K562 (cell line): ENCODE measurements around the gene DGCR8. TPM values are rescaled to one million over a fixed set of nuclear protein-coding genes. Genes with fewer than 3 reads are reported as not detected.

Experiments
- BRCA1 ChIP-seq, 2 experiments: fragments of 450-650 bp in 1 of 2; sonication (generic) in 1 of 2; formaldehyde crosslinking in 1 of 2; IDR thresholded peaks; 2 replicates each; pipeline versions ENCODE4 v1.5.0 to v1.6.1; 2017 to 2020; ENCODE audit warnings: mild to moderate bottlenecking in 1 of 2, missing genetic modification reagents in 1 of 2
- FOSL1 ChIP-seq: fragments of 200-800 bp; sonication (Bioruptor generic); conservative IDR thresholded peaks from 2 replicates; pipeline ENCODE4 v1.6.1; 2016; ENCODE audit warnings: missing genetic modification characterization, missing compliant biosample characterization
- FOXA3 ChIP-seq, 2 experiments: fragments of 450-650 bp in 1 of 2; sonication (generic) in 1 of 2; formaldehyde crosslinking; IDR thresholded peaks in 1 of 2; conservative IDR thresholded peaks in 1 of 2; 2 replicates each; pipeline versions ENCODE4 v1.4.0 to v1.8.0; 2020 to 2022; ENCODE audit warnings: mild to moderate bottlenecking in 2 of 2, missing genetic modification reagents in 1 of 2
- NEUROD1 ChIP-seq: fragments of 150-350 bp; IDR thresholded peaks from 2 replicates; pipeline ENCODE4 v1.6.1; 2014; ENCODE audit warnings: borderline replicate concordance, low read length, low read depth; ENCODE audit not compliant: partially characterized antibody
- NR2C1 ChIP-seq, 2 experiments: fragments of 450-650 bp; IDR thresholded peaks; 2 replicates each; pipeline ENCODE4 v1.6.1; 2017; ENCODE audit warnings: mild to moderate bottlenecking in 2 of 2, antibody characterized with exemption in 1 of 2, inconsistent platforms in 1 of 2, missing compliant biosample characterization in 1 of 2, missing genetic modification characterization in 1 of 2
- POLR2H ChIP-seq: IDR thresholded peaks from 2 replicates; pipeline ENCODE4 v1.6.1; 2016; ENCODE audit warnings: missing genetic modification characterization, low read depth, mild to moderate bottlenecking, control low read depth, missing compliant biosample characterization, moderate library complexity
- TEAD2 ChIP-seq: fragments of 450-650 bp; IDR thresholded peaks from 2 replicates; pipeline ENCODE4 v1.6.1; 2016; ENCODE audit warnings: missing genetic modification characterization, control low read depth, missing compliant biosample characterization
- YY1 ChIP-seq, 3 experiments: IDR thresholded peaks; 2 replicates each; pipeline ENCODE4 v1.6.1; 2011; ENCODE audit warnings: low read length in 2 of 3, mild to moderate bottlenecking in 2 of 3, moderate library complexity in 2 of 3, borderline replicate concordance in 1 of 3, control low read depth in 1 of 3, low read depth in 1 of 3; ENCODE audit not compliant: insufficient read depth in 3 of 3, insufficient replicate concordance in 2 of 3, control insufficient read depth in 1 of 3, insufficient read length in 1 of 3; ENCODE audit errors: extremely low read depth in 1 of 3
- ZNF740 ChIP-seq, 3 experiments: fragments of 200-800 bp in 1 of 3; sonication (Bioruptor generic) in 1 of 3; sonication (generic) in 1 of 3; formaldehyde crosslinking in 1 of 3; IDR thresholded peaks; 2 replicates each; pipeline versions ENCODE4 v1.6.1 to v1.8.0; 2016 to 2022; ENCODE audit warnings: mild to moderate bottlenecking in 2 of 3, missing compliant biosample characterization in 2 of 3, missing genetic modification characterization in 2 of 3, missing genetic modification reagents in 1 of 3
- polyA plus RNA-seq, 8 experiments: library from polyadenylated mRNA; depleted of rRNA in 4 of 8; stranded (reverse) in 5 of 8; unstranded in 3 of 8; fragments of >200 nt; fragmentation: Nextera tagmentation in 2 of 8; fragmentation: Illumina TruSeq in 1 of 8; extraction: Ambion mirVana in 2 of 8; extraction: Trizol in 1 of 8; gene quantifications; 2 replicates each; pipeline versions ENCODE4 v1.2.1 to v1.2.3, GENCODE V29; 2011 to 2014; ENCODE audit warnings: inconsistent platforms in 1 of 8, missing spikeins in 1 of 8
- total RNA-seq, 7 experiments: library from RNA; depleted of rRNA in 6 of 7; stranded (reverse); fragments of >200 nt in 6 of 7; fragmentation: Illumina TruSeq in 2 of 7; extraction: Trizol in 2 of 7; gene quantifications; 2 replicates each; pipeline versions ENCODE4 v1.2.1 to v1.2.3, GENCODE V29; 2011 to 2021; ENCODE audit warnings: low replicate concordance in 1 of 7
- TF ChIP-seq, protein P1 (sequence below): sonication (generic); formaldehyde crosslinking; IDR thresholded peaks from 2 replicates; pipeline ENCODE4 v1.8.0; 2022; ENCODE audit warnings: mild to moderate bottlenecking, missing genetic modification reagents
- TF ChIP-seq, protein P2 (sequence below): sonication (generic); formaldehyde crosslinking; IDR thresholded peaks from 2 replicates; pipeline ENCODE4 v1.8.1; 2023; ENCODE audit warnings: mild to moderate bottlenecking, missing genetic modification reagents
- TF ChIP-seq, protein P3 (sequence below): fragments of 200-800 bp; sonication (Bioruptor generic); IDR thresholded peaks from 2 replicates; pipeline ENCODE4 v1.6.1; 2017; ENCODE audit warnings: missing genetic modification characterization, missing compliant biosample characterization

The DGCR8 gene
- total and polyA plus RNA-seq, 9 of the 15 experiments (the other 6 are each of a cell fraction or from before 2014, with no cell fraction given) = 5.9 to 144 (median 80.1) TPM

- TF ChIP-seq, protein P1, sequence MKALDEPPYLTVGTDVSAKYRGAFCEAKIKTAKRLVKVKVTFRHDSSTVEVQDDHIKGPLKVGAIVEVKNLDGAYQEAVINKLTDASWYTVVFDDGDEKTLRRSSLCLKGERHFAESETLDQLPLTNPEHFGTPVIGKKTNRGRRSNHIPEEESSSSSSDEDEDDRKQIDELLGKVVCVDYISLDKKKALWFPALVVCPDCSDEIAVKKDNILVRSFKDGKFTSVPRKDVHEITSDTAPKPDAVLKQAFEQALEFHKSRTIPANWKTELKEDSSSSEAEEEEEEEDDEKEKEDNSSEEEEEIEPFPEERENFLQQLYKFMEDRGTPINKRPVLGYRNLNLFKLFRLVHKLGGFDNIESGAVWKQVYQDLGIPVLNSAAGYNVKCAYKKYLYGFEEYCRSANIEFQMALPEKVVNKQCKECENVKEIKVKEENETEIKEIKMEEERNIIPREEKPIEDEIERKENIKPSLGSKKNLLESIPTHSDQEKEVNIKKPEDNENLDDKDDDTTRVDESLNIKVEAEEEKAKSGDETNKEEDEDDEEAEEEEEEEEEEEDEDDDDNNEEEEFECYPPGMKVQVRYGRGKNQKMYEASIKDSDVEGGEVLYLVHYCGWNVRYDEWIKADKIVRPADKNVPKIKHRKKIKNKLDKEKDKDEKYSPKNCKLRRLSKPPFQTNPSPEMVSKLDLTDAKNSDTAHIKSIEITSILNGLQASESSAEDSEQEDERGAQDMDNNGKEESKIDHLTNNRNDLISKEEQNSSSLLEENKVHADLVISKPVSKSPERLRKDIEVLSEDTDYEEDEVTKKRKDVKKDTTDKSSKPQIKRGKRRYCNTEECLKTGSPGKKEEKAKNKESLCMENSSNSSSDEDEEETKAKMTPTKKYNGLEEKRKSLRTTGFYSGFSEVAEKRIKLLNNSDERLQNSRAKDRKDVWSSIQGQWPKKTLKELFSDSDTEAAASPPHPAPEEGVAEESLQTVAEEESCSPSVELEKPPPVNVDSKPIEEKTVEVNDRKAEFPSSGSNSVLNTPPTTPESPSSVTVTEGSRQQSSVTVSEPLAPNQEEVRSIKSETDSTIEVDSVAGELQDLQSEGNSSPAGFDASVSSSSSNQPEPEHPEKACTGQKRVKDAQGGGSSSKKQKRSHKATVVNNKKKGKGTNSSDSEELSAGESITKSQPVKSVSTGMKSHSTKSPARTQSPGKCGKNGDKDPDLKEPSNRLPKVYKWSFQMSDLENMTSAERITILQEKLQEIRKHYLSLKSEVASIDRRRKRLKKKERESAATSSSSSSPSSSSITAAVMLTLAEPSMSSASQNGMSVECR = peak; percentile 30; the same call in 1 of the 2 replicates
- TF ChIP-seq FOXA3 (CRISPR knock-in tag; conservative IDR thresholded peaks at IDR 0.05 in 1 of 2, IDR thresholded peaks at IDR 0.05 in 1 of 2) (0 out of 4 replicates have a peak, but pooled peaks of 1 of the 2 experiments have one; percentile 48), TEAD2 (tag) (no peak), NR2C1 (IDR thresholded peaks at IDR 0.05) (no peak), NR2C1 (tag; IDR thresholded peaks at IDR 0.05) (no peak), POLR2H (tag) (no peak), YY1 (IDR thresholded peaks at IDR 0.05; ENCODE audit: borderline replicate concordance in 1 of 3, control insufficient read depth in 1 of 3, extremely low read depth in 1 of 3, insufficient read depth in 3 of 3, insufficient read length in 1 of 3, insufficient replicate concordance in 2 of 3, low read depth in 1 of 3, low read length in 2 of 3) (peak in 2 of 3 experiments; percentile 32 to 35), FOSL1 (tag) (no peak), NEUROD1 (peak; percentile 61), BRCA1 (IDR thresholded peaks at IDR 0.05) (no peak), BRCA1 (CRISPR knock-in tag; IDR thresholded peaks at IDR 0.05) (0 out of 2 replicates have a peak, but pooled peaks have one; percentile 67), ZNF740 (CRISPR knock-in tag; IDR thresholded peaks at IDR 0.05) (peak; percentile 46; the same call in 1 of the 2 replicates), ZNF740 (tag; IDR thresholded peaks at IDR 0.05) (no peak)
- TF ChIP-seq, protein P2, sequence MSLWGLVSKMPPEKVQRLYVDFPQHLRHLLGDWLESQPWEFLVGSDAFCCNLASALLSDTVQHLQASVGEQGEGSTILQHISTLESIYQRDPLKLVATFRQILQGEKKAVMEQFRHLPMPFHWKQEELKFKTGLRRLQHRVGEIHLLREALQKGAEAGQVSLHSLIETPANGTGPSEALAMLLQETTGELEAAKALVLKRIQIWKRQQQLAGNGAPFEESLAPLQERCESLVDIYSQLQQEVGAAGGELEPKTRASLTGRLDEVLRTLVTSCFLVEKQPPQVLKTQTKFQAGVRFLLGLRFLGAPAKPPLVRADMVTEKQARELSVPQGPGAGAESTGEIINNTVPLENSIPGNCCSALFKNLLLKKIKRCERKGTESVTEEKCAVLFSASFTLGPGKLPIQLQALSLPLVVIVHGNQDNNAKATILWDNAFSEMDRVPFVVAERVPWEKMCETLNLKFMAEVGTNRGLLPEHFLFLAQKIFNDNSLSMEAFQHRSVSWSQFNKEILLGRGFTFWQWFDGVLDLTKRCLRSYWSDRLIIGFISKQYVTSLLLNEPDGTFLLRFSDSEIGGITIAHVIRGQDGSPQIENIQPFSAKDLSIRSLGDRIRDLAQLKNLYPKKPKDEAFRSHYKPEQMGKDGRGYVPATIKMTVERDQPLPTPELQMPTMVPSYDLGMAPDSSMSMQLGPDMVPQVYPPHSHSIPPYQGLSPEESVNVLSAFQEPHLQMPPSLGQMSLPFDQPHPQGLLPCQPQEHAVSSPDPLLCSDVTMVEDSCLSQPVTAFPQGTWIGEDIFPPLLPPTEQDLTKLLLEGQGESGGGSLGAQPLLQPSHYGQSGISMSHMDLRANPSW (CRISPR knock-in tag) = 0 out of 2 replicates have a peak, but pooled peaks have one; percentile 58
- TF ChIP-seq, protein P3, sequence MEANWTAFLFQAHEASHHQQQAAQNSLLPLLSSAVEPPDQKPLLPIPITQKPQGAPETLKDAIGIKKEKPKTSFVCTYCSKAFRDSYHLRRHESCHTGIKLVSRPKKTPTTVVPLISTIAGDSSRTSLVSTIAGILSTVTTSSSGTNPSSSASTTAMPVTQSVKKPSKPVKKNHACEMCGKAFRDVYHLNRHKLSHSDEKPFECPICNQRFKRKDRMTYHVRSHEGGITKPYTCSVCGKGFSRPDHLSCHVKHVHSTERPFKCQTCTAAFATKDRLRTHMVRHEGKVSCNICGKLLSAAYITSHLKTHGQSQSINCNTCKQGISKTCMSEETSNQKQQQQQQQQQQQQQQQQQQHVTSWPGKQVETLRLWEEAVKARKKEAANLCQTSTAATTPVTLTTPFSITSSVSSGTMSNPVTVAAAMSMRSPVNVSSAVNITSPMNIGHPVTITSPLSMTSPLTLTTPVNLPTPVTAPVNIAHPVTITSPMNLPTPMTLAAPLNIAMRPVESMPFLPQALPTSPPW (CRISPR knock-in tag) = peak; percentile 97
Observed at GRCh38 chr22:20155330-20156041, 75.4 kb downstream of the DGCR8 start (continued).
